ENCODE data around the gene HLX.
A peak's percentile ranks its signal among the peaks of the same experiment; 100 is the strongest.

HLX gene

GRCh38 chr1:220885971-220886370 is 6.7 kb downstream of the HLX start:
- Histone ChIP-seq H3K9me3 (replicated peaks in 1 of 11) (peaks cover 2 to 46% (median 13%) of the 10 kb centered on the region in 11 experiments; a peak in 16 of 22 replicates), H3K4me3 (peak overlapping the region in 4 of 10 experiments; percentile 9 to 98 (median 20); a peak in 4 of 20 replicates), H3K4me1 (peaks cover 54 to 63% (median 61%) of the 10 kb centered on the region in 10 experiments), H3K27ac (peak overlapping the region in 4 of 11 experiments; percentile 13 to 100 (median 64); a peak in 5 of 22 replicates), H3K27me3 (peaks cover 26 to 77% (median 61%) of the 10 kb centered on the region in 11 experiments), H3K36me3 (peaks cover 56 to 63% (median 60%) of the 10 kb centered on the region in 11 experiments), H3K9ac (peak overlapping the region in 3 of 11 experiments; percentile 16 to 100 (median 43); a peak in 4 of 22 replicates), H3K4me2 (peak overlapping the region in 10 of 11 experiments; percentile 6 to 98 (median 94); a peak in 18 of 22 replicates), H4K20me1 (peaks cover 0 to 48% (median 35%) of the 10 kb centered on the region in 11 experiments; a peak in 20 of 22 replicates)
- no peak for TF ChIP-seq Cebpa-rat (IDR thresholded peaks at IDR 0.05)

GRCh38 chr1:220886470-220887201 is 7.4 kb downstream of the HLX start:
- Histone ChIP-seq H3K27me3 (peaks cover 32 to 70% (median 60%) of the 10 kb centered on the region in 11 experiments), H3K36me3 (peaks cover 50 to 56% (median 53%) of the 10 kb centered on the region in 11 experiments), H3K4me3 (peak overlapping the region in 6 of 10 experiments; percentile 0 to 39 (median 22); a peak in 6 of 20 replicates), H3K27ac (peak overlapping the region; percentile 15 to 100 (median 43); a peak in 17 of 22 replicates), H3K4me2 (peak overlapping the region; percentile 53 to 98 (median 89)), H3K9ac (peak overlapping the region in 10 of 11 experiments; percentile 19 to 100 (median 52); a peak in 14 of 22 replicates), H3K9me3 (replicated peaks in 1 of 11) (peaks cover 9 to 48% (median 16%) of the 10 kb centered on the region in 11 experiments; a peak in 21 of 22 replicates), H4K20me1 (peaks cover 0 to 48% (median 35%) of the 10 kb centered on the region in 11 experiments; a peak in 20 of 22 replicates), H3K4me1 (peaks cover 48 to 63% (median 60%) of the 10 kb centered on the region in 10 experiments)
- TF ChIP-seq Cebpa-rat (IDR thresholded peaks at IDR 0.05) = no peak

- H3K27me3 ChIP-seq = peaks cover 38 to 68% (median 56%) of the 10 kb centered on the region in 11 experiments
- peak overlapping the region; percentile 53 to 98 (median 89) for H3K4me2 ChIP-seq
- no peak for TF ChIP-seq Cebpa-rat (IDR thresholded peaks at IDR 0.05)
- peak overlapping the region in 7 of 10 experiments; percentile 0 to 39 (median 23); a peak in 8 of 20 replicates for H3K4me3 ChIP-seq
- peaks cover 13 to 49% (median 22%) of the 10 kb centered on the region in 11 experiments; a peak in 21 of 22 replicates for H3K9me3 ChIP-seq (replicated peaks in 1 of 11)
- peaks cover 45 to 51% (median 48%) of the 10 kb centered on the region in 11 experiments for H3K36me3 ChIP-seq
- peaks cover 0 to 46% (median 35%) of the 10 kb centered on the region in 11 experiments; a peak in 20 of 22 replicates for H4K20me1 ChIP-seq
- H3K4me1 ChIP-seq = peaks cover 42 to 58% (median 55%) of the 10 kb centered on the region in 10 experiments
- H3K27ac ChIP-seq = peak overlapping the region; percentile 15 to 100 (median 43); a peak in 19 of 22 replicates
- peak overlapping the region; percentile 19 to 100 (median 50); a peak in 19 of 22 replicates for H3K9ac ChIP-seq
Measured at GRCh38 chr1:220887202-220887519, 7.9 kb downstream of the HLX start.

GRCh38 chr1:220887520-220888416 is 8.5 kb downstream of the HLX start:
- Histone ChIP-seq H4K20me1 (peaks cover 0 to 46% (median 35%) of the 10 kb centered on the region in 11 experiments; a peak in 19 of 22 replicates), H3K9me3 (replicated peaks in 1 of 11) (peaks cover 19 to 55% (median 27%) of the 10 kb centered on the region in 11 experiments; a peak in 21 of 22 replicates), H3K27ac (peak overlapping the region; percentile 15 to 100 (median 43); a peak in 19 of 22 replicates), H3K27me3 (peaks cover 41 to 74% (median 56%) of the 10 kb centered on the region in 11 experiments), H3K4me1 (peaks cover 36 to 56% (median 51%) of the 10 kb centered on the region in 10 experiments), H3K4me2 (peak overlapping the region; percentile 53 to 98 (median 89)), H3K4me3 (peak overlapping the region in 7 of 10 experiments; percentile 0 to 39 (median 23); a peak in 8 of 20 replicates), H3K36me3 (peaks cover 40 to 45% (median 43%) of the 10 kb centered on the region in 11 experiments), H3K9ac (peak overlapping the region; percentile 19 to 100 (median 50); a peak in 19 of 22 replicates)
- no peak for TF ChIP-seq Cebpa-rat (IDR thresholded peaks at IDR 0.05)

- Histone ChIP-seq H3K27ac (peak overlapping the region in 2 of 11 experiments; percentile 50 to 66; a peak in 3 of 22 replicates), H3K4me2 (peak overlapping the region in 3 of 11 experiments; percentile 36 to 97 (median 38); a peak in 4 of 22 replicates), H3K9ac (peak overlapping the region in 1 of 11 experiments; percentile 22; a peak in 1 of 22 replicates), H3K4me3 (no peak overlapping the region), H3K27me3 (peaks cover 41 to 76% (median 60%) of the 10 kb centered on the region in 11 experiments), H3K36me3 (peaks cover 32 to 37% (median 35%) of the 10 kb centered on the region in 11 experiments), H3K9me3 (replicated peaks in 1 of 11) (peaks cover 26 to 62% (median 35%) of the 10 kb centered on the region in 11 experiments), H3K4me1 (peaks cover 29 to 52% (median 44%) of the 10 kb centered on the region in 10 experiments), H4K20me1 (peaks cover 0 to 41% (median 35%) of the 10 kb centered on the region in 11 experiments; a peak in 19 of 22 replicates)
- no peak for TF ChIP-seq Cebpa-rat (IDR thresholded peaks at IDR 0.05)
Measured at GRCh38 chr1:220888417-220888986, 9.3 kb downstream of the HLX start.

GRCh38 chr1:220889333-220889732 is 10.1 kb downstream of the HLX start:
- H3K4me3 ChIP-seq = no peak overlapping the region
- peaks cover 21 to 44% (median 35%) of the 10 kb centered on the region in 10 experiments for H3K4me1 ChIP-seq
- H3K4me2 ChIP-seq = no peak overlapping the region
- no peak overlapping the region for H3K9ac ChIP-seq
- peaks cover 24 to 29% (median 27%) of the 10 kb centered on the region in 11 experiments for H3K36me3 ChIP-seq
- H3K9me3 ChIP-seq (replicated peaks in 1 of 11) = peaks cover 35 to 62% (median 40%) of the 10 kb centered on the region in 11 experiments
- TF ChIP-seq Cebpa-rat (IDR thresholded peaks at IDR 0.05) = no peak
- peaks cover 0 to 34% (median 30%) of the 10 kb centered on the region in 11 experiments; a peak in 19 of 22 replicates for H4K20me1 ChIP-seq
- H3K27me3 ChIP-seq = peaks cover 48 to 78% (median 66%) of the 10 kb centered on the region in 11 experiments
- no peak overlapping the region for H3K27ac ChIP-seq

- peaks cover 48 to 79% (median 64%) of the 10 kb centered on the region in 11 experiments for H3K27me3 ChIP-seq
- H3K36me3 ChIP-seq = peaks cover 19 to 24% (median 22%) of the 10 kb centered on the region in 11 experiments
Measured at GRCh38 chr1:220889848-220890287, 10.6 kb downstream of the HLX start.

More at GRCh38 chr1:220889848-220890287, 10.6 kb downstream of the HLX start:
- H3K9me3 ChIP-seq (replicated peaks in 1 of 11) = peaks cover 39 to 62% (median 43%) of the 10 kb centered on the region in 11 experiments
- peaks cover 15 to 38% (median 30%) of the 10 kb centered on the region in 10 experiments for H3K4me1 ChIP-seq
- H4K20me1 ChIP-seq = peaks cover 0 to 29% (median 24%) of the 10 kb centered on the region in 11 experiments; a peak in 19 of 22 replicates
- H3K27ac ChIP-seq = no peak overlapping the region
- TF ChIP-seq Cebpa-rat (IDR thresholded peaks at IDR 0.05) = no peak
- no peak overlapping the region for H3K9ac ChIP-seq
- H3K4me2 ChIP-seq = no peak overlapping the region
- H3K4me3 ChIP-seq = no peak overlapping the region

All from BLaER1 treated with 17β-estradiol and CSF1 and Interleukin-3, amounts not matched to agents 10 nM and 100 nM (cell line).